ENCODE measurements around the gene CCNK. TPM values are rescaled to one million over a fixed set of nuclear protein-coding genes. Genes with fewer than 3 reads are reported as not detected.

The CCNK gene
- total and polyA plus RNA-seq, 10 of the 15 experiments (the other 5 are each of a cell fraction or from before 2014, with no cell fraction given): 10.8 to 88.0 (median 22.5) TPM

DNA sequence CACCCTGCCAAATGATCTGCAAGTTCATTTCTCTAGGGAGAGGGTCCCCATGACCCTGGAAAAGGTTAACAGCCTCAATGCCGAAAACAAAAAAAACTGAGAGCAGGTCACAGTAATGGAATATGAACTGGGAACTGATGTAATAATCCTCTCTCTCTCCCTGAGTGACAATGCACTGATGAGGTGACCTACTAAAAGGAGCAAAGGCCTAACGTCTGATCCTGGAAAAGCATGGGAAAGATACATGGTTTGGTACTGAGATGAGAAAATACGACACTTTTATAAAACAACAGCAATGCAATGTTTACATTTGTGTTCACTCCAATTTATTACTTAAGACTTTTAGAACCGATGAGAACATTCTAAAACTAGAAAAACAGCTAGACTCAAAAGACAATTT, 28.2 kb upstream of the CCNK start:
- no peak overlapping the region for H2AFZ ChIP-seq (ENCODE audit: control insufficient read depth, low read depth, low read length)
- ATAC-seq (no peak), FAIRE-seq (no peak), DNase-seq (ENCODE audit: low read depth, low spot score) (no peak)
- intact Hi-C loops (cut with micrococcal nuclease; ENCODE audit: unreplicated experiment): no loop called here
- H3K27me3 ChIP-seq (replicated peaks in 1 of 2; ENCODE audit: control insufficient read depth in 2 of 2, insufficient read depth in 2 of 2, low read length in 1 of 2): no peaks in the 10 kb centered on the region
- no peaks in the 10 kb centered on the region for H3K9me3 ChIP-seq (replicated peaks; ENCODE audit: control insufficient read depth, insufficient read depth, low read length)
- in situ Hi-C loops (cut with MboI): no loop called here
- ChIA-PET SMC1A (ENCODE audit: uncharacterized antibody, unreplicated experiment) (interaction anchor here (1.3 kb wide), 1 partner anchor 9 kb away, joined by 3 read pairs; no protein-coding TSS in a partner anchor), CTCF (no interaction called here), POLR2A (interaction anchor here (0.8 to 1.7 kb wide), 2 partner anchors 9 to 28 kb away, joined by 3 to 4 read pairs; partner anchors contain the start of gene SETD3), RAD21 (ENCODE audit: unreplicated experiment) (no interaction called here)
- TF ChIP-seq, protein P1, sequence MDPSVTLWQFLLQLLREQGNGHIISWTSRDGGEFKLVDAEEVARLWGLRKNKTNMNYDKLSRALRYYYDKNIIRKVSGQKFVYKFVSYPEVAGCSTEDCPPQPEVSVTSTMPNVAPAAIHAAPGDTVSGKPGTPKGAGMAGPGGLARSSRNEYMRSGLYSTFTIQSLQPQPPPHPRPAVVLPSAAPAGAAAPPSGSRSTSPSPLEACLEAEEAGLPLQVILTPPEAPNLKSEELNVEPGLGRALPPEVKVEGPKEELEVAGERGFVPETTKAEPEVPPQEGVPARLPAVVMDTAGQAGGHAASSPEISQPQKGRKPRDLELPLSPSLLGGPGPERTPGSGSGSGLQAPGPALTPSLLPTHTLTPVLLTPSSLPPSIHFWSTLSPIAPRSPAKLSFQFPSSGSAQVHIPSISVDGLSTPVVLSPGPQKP (IDR thresholded peaks at IDR 0.05; ENCODE audit: low read depth, low read length): no peak
- TF ChIP-seq, protein P2, sequence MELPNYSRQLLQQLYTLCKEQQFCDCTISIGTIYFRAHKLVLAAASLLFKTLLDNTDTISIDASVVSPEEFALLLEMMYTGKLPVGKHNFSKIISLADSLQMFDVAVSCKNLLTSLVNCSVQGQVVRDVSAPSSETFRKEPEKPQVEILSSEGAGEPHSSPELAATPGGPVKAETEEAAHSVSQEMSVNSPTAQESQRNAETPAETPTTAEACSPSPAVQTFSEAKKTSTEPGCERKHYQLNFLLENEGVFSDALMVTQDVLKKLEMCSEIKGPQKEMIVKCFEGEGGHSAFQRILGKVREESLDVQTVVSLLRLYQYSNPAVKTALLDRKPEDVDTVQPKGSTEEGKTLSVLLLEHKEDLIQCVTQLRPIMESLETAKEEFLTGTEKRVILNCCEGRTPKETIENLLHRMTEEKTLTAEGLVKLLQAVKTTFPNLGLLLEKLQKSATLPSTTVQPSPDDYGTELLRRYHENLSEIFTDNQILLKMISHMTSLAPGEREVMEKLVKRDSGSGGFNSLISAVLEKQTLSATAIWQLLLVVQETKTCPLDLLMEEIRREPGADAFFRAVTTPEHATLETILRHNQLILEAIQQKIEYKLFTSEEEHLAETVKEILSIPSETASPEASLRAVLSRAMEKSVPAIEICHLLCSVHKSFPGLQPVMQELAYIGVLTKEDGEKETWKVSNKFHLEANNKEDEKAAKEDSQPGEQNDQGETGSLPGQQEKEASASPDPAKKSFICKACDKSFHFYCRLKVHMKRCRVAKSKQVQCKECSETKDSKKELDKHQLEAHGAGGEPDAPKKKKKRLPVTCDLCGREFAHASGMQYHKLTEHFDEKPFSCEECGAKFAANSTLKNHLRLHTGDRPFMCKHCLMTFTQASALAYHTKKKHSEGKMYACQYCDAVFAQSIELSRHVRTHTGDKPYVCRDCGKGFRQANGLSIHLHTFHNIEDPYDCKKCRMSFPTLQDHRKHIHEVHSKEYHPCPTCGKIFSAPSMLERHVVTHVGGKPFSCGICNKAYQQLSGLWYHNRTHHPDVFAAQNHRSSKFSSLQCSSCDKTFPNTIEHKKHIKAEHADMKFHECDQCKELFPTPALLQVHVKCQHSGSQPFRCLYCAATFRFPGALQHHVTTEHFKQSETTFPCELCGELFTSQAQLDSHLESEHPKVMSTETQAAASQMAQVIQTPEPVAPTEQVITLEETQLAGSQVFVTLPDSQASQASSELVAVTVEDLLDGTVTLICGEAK (IDR thresholded peaks at IDR 0.05; ENCODE audit: borderline replicate concordance): no peak
- TF ChIP-seq, protein P3, sequence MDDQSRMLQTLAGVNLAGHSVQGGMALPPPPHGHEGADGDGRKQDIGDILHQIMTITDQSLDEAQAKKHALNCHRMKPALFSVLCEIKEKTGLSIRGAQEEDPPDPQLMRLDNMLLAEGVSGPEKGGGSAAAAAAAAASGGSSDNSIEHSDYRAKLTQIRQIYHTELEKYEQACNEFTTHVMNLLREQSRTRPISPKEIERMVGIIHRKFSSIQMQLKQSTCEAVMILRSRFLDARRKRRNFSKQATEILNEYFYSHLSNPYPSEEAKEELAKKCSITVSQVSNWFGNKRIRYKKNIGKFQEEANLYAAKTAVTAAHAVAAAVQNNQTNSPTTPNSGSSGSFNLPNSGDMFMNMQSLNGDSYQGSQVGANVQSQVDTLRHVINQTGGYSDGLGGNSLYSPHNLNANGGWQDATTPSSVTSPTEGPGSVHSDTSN (IDR thresholded peaks at IDR 0.05; ENCODE audit: insufficient replicate concordance, low read depth, low read length): no peak
- TF ChIP-seq PAX5 (IDR thresholded peaks at IDR 0.05; ENCODE audit: borderline replicate concordance, low read depth, low read length): no peak
- TF ChIP-seq SMARCA5 (IDR thresholded peaks at IDR 0.05): no peak
- no peak for TF ChIP-seq SMAD5 (IDR thresholded peaks at IDR 0.05; ENCODE audit: low read depth)
- 100% methylated on average over 4 of the region's 4 CpGs for WGBS (ENCODE audit: insufficient coverage, insufficient replicate concordance, low lambda C conversion rate, missing lambda C conversion rate)
- BruUV-seq (replicated peaks): no TSS peak
- peaks cover 7 to 12% of the 10 kb centered on the region in 2 experiments; a peak in 3 of 4 replicates for H3K36me3 ChIP-seq (ENCODE audit: control insufficient read depth in 2 of 2, insufficient read depth in 2 of 2, low read length in 1 of 2)
- no peak overlapping the region for H3K9ac ChIP-seq (ENCODE audit: control insufficient read depth, insufficient read depth, low read length)
- H3K27ac ChIP-seq (ENCODE audit: control insufficient read depth, insufficient read depth): no peak overlapping the region
- no peaks in the 10 kb centered on the region for H3K79me2 ChIP-seq (ENCODE audit: control insufficient read depth, insufficient read depth, low read length)
- no peak overlapping the region for H3K4me3 ChIP-seq
- no peak overlapping the region for H3K4me2 ChIP-seq (ENCODE audit: control insufficient read depth, insufficient read depth)
- no peaks in the 10 kb centered on the region for H4K20me1 ChIP-seq (ENCODE audit: control insufficient read depth, insufficient read depth)
- no peaks in the 10 kb centered on the region for H3K4me1 ChIP-seq (ENCODE audit: control insufficient read depth, insufficient read depth, low read length)

Measured in GM12878 (cell line).